Measurements from ENCODE around the gene DBN1. TPM values are rescaled to one million over a fixed set of nuclear protein-coding genes. Genes with fewer than 3 reads are reported as not detected.

The DBN1 gene
- total RNA-seq, 1 experiment from 2014 or later = 218 TPM

DNA sequence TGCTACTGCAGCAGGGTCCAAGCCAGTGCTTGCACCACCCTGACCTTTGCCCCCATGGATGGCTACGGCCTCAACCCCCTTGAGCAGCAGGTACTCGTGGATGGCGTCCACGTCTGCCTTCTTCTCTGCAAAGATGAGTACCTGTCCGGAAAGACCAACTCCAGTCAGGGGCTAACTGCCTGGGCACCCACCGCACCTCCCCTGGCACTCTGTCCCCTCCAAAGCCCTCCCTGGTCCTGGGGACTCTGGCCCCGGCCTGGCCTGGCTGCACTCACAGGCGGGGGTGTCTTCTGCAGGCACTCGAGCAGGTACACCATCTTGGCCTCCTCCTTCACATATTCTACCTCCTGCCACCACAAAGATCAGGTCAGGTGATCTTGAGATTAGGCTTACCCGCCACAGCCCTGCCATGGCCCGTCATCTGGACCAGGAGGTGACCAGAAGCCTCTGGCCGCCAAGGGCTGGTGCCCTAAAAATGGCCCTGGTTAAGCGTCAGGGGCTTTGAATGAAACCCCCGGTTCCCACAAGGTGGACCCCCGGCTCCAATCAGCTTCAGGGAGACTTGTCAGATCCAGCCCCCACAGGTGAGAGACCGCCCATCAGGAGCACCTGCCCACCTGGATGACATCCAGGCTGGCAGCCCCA is 39.4 kb upstream of the DBN1 start:
- Mint-ChIP-seq H3K27ac (ENCODE audit: unreplicated experiment) (no peak overlapping the region), H3K4me1 (ENCODE audit: low read depth, unreplicated experiment) (peaks cover 11% of the 10 kb centered on the region), H3K4me3 (ENCODE audit: low read depth, unreplicated experiment) (no peak overlapping the region), H3K9me3 (ENCODE audit: low read depth, unreplicated experiment) (no peaks in the 10 kb centered on the region), H3K36me3 (ENCODE audit: insufficient read depth, unreplicated experiment) (peaks cover 62% of the 10 kb centered on the region), H3K27me3 (ENCODE audit: unreplicated experiment) (no peaks in the 10 kb centered on the region)
- intact Hi-C loops (cut with micrococcal nuclease; ENCODE audit: unreplicated experiment) = no loop called here
- no TSS peak for BruUV-seq (replicated peaks)
- TF ChIP-seq, protein P1, sequence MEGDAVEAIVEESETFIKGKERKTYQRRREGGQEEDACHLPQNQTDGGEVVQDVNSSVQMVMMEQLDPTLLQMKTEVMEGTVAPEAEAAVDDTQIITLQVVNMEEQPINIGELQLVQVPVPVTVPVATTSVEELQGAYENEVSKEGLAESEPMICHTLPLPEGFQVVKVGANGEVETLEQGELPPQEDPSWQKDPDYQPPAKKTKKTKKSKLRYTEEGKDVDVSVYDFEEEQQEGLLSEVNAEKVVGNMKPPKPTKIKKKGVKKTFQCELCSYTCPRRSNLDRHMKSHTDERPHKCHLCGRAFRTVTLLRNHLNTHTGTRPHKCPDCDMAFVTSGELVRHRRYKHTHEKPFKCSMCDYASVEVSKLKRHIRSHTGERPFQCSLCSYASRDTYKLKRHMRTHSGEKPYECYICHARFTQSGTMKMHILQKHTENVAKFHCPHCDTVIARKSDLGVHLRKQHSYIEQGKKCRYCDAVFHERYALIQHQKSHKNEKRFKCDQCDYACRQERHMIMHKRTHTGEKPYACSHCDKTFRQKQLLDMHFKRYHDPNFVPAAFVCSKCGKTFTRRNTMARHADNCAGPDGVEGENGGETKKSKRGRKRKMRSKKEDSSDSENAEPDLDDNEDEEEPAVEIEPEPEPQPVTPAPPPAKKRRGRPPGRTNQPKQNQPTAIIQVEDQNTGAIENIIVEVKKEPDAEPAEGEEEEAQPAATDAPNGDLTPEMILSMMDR (IDR thresholded peaks at IDR 0.05; ENCODE audit: unreplicated experiment) = no peak
- DNase-seq = no peak
- CTCF ChIA-PET = no interaction called here

DNA sequence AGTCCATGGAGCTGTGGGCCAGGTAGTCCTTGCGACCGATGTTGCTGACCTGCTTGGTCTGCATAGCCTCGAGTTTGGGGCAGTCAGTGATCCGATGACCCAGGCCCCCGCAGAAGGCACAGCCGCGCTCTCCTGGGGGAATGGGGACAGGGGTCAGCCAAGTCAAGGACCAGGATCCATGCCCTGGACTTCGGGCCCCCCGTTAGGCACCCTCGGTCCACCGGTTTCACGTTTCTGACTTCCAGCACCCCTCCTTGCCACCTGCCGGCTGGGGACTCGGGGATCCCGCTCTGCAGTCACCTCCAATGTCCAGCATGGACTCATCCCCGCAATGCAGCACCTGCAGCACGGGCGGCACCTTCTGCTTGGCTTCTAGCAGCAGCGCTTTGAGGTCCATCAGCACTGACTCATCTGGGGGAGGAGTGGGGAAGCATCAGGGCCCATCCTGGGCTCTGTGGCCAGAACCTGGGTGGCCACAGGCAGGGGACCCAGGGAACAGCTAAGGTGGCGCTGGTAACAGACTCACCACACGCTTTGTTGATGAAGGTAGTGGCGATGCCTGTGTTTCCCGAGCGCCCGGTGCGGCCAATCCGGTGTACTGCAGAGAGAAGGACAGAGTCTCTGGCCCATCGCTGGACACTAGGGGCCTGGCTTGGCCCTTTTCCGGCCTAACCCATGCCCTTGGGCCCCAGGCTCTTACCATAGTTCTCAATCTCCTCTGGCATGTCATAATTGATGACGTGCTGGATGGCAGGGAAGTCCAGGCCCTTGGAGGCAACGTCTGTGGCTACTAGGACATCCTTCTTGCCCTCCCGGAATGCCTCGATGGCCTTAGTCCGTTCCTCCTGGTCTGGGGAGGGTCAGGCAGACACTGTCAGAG is 38.6 kb upstream of the DBN1 start:
- H3K4me3 Mint-ChIP-seq (ENCODE audit: low read depth, unreplicated experiment) = no peak overlapping the region
- TSS peak; percentile 10 for BruUV-seq (replicated peaks)
- peaks cover 11% of the 10 kb centered on the region for H3K4me1 Mint-ChIP-seq (ENCODE audit: low read depth, unreplicated experiment)
- no peaks in the 10 kb centered on the region for H3K27me3 Mint-ChIP-seq (ENCODE audit: unreplicated experiment)
- CTCF ChIA-PET = no interaction called here
- peaks cover 63% of the 10 kb centered on the region for H3K36me3 Mint-ChIP-seq (ENCODE audit: insufficient read depth, unreplicated experiment)
- H3K9me3 Mint-ChIP-seq (ENCODE audit: low read depth, unreplicated experiment) = no peaks in the 10 kb centered on the region
- peak overlapping the region; percentile 6 for H3K27ac Mint-ChIP-seq (ENCODE audit: unreplicated experiment)
- DNase-seq = no peak
- intact Hi-C loops (cut with micrococcal nuclease; ENCODE audit: unreplicated experiment) = no loop called here
- TF ChIP-seq, protein P1 (IDR thresholded peaks at IDR 0.05; ENCODE audit: unreplicated experiment) = no peak

DNA sequence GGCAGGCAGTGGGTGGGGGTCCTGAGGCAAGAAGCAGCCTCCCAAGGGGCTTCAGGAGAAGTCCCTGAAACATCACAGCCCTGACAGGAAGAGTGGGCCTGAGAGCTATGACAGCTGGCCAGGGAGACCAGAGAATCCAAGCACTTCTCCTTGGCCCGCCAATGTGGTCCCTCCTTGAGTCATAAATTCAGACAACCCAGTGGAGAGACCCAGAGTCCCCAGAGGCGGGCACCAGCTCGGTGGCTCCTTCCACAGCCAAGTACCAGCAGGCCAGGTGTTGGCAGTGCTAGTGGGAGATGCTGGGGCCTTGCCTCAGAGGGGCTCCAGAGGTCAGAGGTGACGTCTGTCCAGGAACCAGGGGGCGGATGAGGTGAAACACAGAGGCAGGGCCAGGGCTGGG is 37.7 kb upstream of the DBN1 start:
- Mint-ChIP-seq H3K4me1 (ENCODE audit: low read depth, unreplicated experiment) (peaks cover 11% of the 10 kb centered on the region), H3K4me3 (ENCODE audit: low read depth, unreplicated experiment) (no peak overlapping the region), H3K27ac (ENCODE audit: unreplicated experiment) (peak overlapping the region; percentile 6), H3K9me3 (ENCODE audit: low read depth, unreplicated experiment) (no peaks in the 10 kb centered on the region), H3K36me3 (ENCODE audit: insufficient read depth, unreplicated experiment) (peaks cover 56% of the 10 kb centered on the region), H3K27me3 (ENCODE audit: unreplicated experiment) (no peaks in the 10 kb centered on the region)
- BruUV-seq (replicated peaks) = no TSS peak
- DNase-seq = no peak
- CTCF ChIA-PET = no interaction called here
- intact Hi-C loops (cut with micrococcal nuclease; ENCODE audit: unreplicated experiment) = no loop called here
- TF ChIP-seq, protein P1 (IDR thresholded peaks at IDR 0.05; ENCODE audit: unreplicated experiment) = no peak

DNA sequence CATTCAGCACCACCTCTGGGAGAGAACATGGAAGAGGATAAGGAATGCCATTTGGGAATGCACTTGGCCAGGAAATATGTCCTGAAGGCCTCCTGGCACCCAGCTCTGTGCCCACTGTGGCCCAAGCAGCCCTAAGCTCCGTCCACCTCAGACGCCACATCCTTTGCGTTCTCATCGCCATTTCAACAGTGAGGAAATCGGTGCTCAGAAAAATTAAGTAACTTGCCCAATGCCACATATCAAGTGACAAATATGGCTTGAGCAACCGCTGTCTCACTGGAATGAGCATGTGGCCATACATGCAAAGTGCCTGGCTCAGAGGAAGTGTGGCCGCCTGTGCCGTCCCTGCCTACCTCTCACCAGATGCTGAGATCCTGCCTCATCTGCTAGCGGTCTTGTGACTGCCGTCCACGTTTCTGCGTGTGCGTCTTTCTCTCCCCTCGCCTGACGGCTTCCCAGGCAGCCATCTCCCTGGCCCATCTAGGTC is 37.2 kb upstream of the DBN1 start:
- TF ChIP-seq, protein P1 (IDR thresholded peaks at IDR 0.05; ENCODE audit: unreplicated experiment) = no peak
- Mint-ChIP-seq H3K4me3 (ENCODE audit: low read depth, unreplicated experiment) (no peak overlapping the region), H3K27me3 (ENCODE audit: unreplicated experiment) (no peaks in the 10 kb centered on the region), H3K9me3 (ENCODE audit: low read depth, unreplicated experiment) (no peaks in the 10 kb centered on the region), H3K36me3 (ENCODE audit: insufficient read depth, unreplicated experiment) (peaks cover 50% of the 10 kb centered on the region), H3K27ac (ENCODE audit: unreplicated experiment) (no peak overlapping the region), H3K4me1 (ENCODE audit: low read depth, unreplicated experiment) (peaks cover 5% of the 10 kb centered on the region)
- intact Hi-C loops (cut with micrococcal nuclease; ENCODE audit: unreplicated experiment) = no loop called here
- BruUV-seq (replicated peaks) = no TSS peak
- DNase-seq = no peak
- CTCF ChIA-PET = no interaction called here
